ENCODE results near the gene TMEM135. TPM values are rescaled to one million over a fixed set of nuclear protein-coding genes. Genes with fewer than 3 reads are reported as not detected.
"Not testable (repeated sequence)": the region's sequence is repeated elsewhere in the genome, so short reads cannot be mapped to it uniquely, and the experiment has no call there.

TMEM135 gene
- total RNA-seq, 1 experiment from 2014 or later, result 14.0 TPM

DNA sequence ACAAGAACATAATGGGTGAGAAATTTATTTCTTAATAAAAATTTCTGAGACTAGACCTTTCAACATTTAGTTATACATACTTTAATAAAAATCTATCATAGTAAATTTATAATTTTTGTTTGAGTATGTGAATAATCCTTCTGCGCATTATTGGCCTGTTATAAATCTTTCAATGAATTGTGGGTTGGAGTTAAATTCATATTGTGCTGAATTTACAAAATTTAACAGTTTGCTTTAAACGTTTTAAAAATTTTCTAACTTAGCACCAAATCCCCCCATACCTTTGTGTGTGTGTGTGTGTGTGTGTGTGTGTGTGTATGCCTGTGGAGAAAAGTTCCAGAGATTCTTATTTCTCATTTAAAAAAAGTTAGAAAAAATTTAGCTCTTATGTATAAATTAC, 111.0 kb downstream of the TMEM135 start:
- no peak for DNase-seq
- H4K20me1 ChIP-seq (ENCODE audit: low read length), result no peaks in the 10 kb centered on the region
- H3K36me3 ChIP-seq (ENCODE audit: low read depth, low read length), result no peaks in the 10 kb centered on the region
- H3K27ac ChIP-seq (ENCODE audit: low read length), result no peak overlapping the region
- H3K4me2 ChIP-seq (ENCODE audit: low read length), result no peak overlapping the region
- intact Hi-C loops (cut with micrococcal nuclease), result no loop called here
- no peaks in the 10 kb centered on the region for H3K79me2 ChIP-seq (ENCODE audit: low read length)
- H3F3A ChIP-seq (ENCODE audit: low read length, unreplicated experiment), result no peaks in the 10 kb centered on the region
- H3K4me1 ChIP-seq (ENCODE audit: insufficient read depth, low read length), result 0 out of 2 replicates have a peak, but pooled peaks cover 11% of the 10 kb centered on the region
- no TSS peak for BruUV-seq (replicated peaks)
- POLR2A ChIA-PET (ENCODE audit: unreplicated experiment), result interaction anchor here (0.6 kb wide), 1 partner anchor 72 kb away, joined by 3 read pairs; no protein-coding TSS in a partner anchor
- H3K9ac ChIP-seq (ENCODE audit: low read length), result no peak overlapping the region
- no peaks in the 10 kb centered on the region for H3K9me3 ChIP-seq (ENCODE audit: low read length)
- H3K9me2 ChIP-seq (replicated peaks; ENCODE audit: low read length), result no peaks in the 10 kb centered on the region
- TF ChIP-seq EZH2 (IDR thresholded peaks at IDR 0.05; ENCODE audit: low read length, unreplicated experiment) (no peak), EZH2phosphoT487 (IDR thresholded peaks at IDR 0.05; ENCODE audit: borderline replicate concordance, low read length) (no peak)
- TF ChIP-seq, protein P1, sequence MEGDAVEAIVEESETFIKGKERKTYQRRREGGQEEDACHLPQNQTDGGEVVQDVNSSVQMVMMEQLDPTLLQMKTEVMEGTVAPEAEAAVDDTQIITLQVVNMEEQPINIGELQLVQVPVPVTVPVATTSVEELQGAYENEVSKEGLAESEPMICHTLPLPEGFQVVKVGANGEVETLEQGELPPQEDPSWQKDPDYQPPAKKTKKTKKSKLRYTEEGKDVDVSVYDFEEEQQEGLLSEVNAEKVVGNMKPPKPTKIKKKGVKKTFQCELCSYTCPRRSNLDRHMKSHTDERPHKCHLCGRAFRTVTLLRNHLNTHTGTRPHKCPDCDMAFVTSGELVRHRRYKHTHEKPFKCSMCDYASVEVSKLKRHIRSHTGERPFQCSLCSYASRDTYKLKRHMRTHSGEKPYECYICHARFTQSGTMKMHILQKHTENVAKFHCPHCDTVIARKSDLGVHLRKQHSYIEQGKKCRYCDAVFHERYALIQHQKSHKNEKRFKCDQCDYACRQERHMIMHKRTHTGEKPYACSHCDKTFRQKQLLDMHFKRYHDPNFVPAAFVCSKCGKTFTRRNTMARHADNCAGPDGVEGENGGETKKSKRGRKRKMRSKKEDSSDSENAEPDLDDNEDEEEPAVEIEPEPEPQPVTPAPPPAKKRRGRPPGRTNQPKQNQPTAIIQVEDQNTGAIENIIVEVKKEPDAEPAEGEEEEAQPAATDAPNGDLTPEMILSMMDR (conservative IDR thresholded peaks at IDR 0.05; ENCODE audit: low read depth, low read length), result no peak
- H3K4me3 ChIP-seq (ENCODE audit: low read length), result no peak overlapping the region
- no peaks in the 10 kb centered on the region for H3K27me3 ChIP-seq (ENCODE audit: low read length)
- no peak for ATAC-seq
- CTCF ChIA-PET, result no interaction called here
- no peak overlapping the region for H2AFZ ChIP-seq (ENCODE audit: low read length)

DNA sequence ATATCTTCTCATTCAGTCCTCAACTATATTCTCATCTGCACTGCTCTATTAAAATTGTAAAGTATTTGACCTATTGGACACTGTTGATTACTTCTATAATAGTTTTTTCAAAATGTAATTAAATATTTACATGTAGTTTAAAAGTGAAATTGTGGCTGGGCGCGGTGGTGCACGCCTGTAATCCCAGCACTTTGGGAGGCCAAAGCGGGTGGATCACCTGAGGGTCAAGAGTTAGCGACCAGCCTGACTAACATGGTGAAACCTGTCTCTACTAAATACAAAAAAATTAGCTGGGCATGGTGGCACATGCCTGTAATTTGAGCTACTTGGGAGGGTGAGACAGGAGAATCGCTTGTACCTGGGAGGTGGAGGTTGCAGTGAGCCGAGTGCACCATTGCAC, 112.0 kb downstream of the TMEM135 start:
- intact Hi-C loops (cut with micrococcal nuclease); H4K20me1 ChIP-seq (ENCODE audit: low read length): not testable (repeated sequence)

DNA sequence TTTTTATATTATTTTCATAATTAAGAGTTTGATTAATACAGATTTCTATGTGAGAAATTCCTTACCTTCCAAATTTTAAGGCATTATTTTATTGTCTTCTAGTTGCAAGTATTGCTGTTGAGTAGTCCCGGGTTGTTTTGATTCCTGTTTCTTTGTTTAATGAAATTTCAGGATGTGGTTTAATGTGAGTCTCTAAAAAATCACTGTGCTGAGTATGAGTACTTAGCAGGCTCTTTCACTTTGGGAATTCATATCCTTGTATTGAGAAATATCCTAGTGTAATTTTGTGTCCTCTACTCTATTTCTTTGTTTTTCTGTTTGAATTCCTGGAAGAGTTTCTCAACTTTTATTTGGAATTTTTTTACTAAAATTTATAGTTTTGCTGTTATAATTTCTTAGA, 113.2 kb downstream of the TMEM135 start:
- POLR2A ChIA-PET (ENCODE audit: unreplicated experiment), result no interaction called here
- no peaks in the 10 kb centered on the region for H4K20me1 ChIP-seq (ENCODE audit: low read length)
- no peaks in the 10 kb centered on the region for H3K79me2 ChIP-seq (ENCODE audit: low read length)
- ATAC-seq (peak; percentile 64), DNase-seq (peak; percentile 33)
- H3K9ac ChIP-seq (ENCODE audit: low read length), result no peak overlapping the region
- no TSS peak for BruUV-seq (replicated peaks)
- intact Hi-C loops (cut with micrococcal nuclease), result no loop called here
- no peaks in the 10 kb centered on the region for H3K27me3 ChIP-seq (ENCODE audit: low read length)
- H3F3A ChIP-seq (ENCODE audit: low read length, unreplicated experiment), result no peaks in the 10 kb centered on the region
- no peak overlapping the region for H2AFZ ChIP-seq (ENCODE audit: low read length)
- CTCF ChIA-PET, result no interaction called here
- no peak overlapping the region for H3K27ac ChIP-seq (ENCODE audit: low read length)
- 0 out of 2 replicates have a peak, but pooled peaks cover 6% of the 10 kb centered on the region for H3K4me1 ChIP-seq (ENCODE audit: insufficient read depth, low read length)
- no peaks in the 10 kb centered on the region for H3K9me3 ChIP-seq (ENCODE audit: low read length)
- no peak overlapping the region for H3K4me3 ChIP-seq (ENCODE audit: low read length)
- no peak overlapping the region for H3K4me2 ChIP-seq (ENCODE audit: low read length)
- H3K9me2 ChIP-seq (replicated peaks; ENCODE audit: low read length), result no peaks in the 10 kb centered on the region
- H3K36me3 ChIP-seq (ENCODE audit: low read depth, low read length), result no peaks in the 10 kb centered on the region
- TF ChIP-seq EZH2 (IDR thresholded peaks at IDR 0.05; ENCODE audit: low read length, unreplicated experiment) (no peak), EZH2phosphoT487 (IDR thresholded peaks at IDR 0.05; ENCODE audit: borderline replicate concordance, low read length) (no peak)

More for the DNA sequence above, 112.0 kb downstream of the TMEM135 start:
- H3K79me2 ChIP-seq (ENCODE audit: low read length); H3K4me2 ChIP-seq (ENCODE audit: low read length); DNase-seq; H3F3A ChIP-seq (ENCODE audit: low read length, unreplicated experiment); H3K27me3 ChIP-seq (ENCODE audit: low read length); H2AFZ ChIP-seq (ENCODE audit: low read length); H3K9me2 ChIP-seq (replicated peaks; ENCODE audit: low read length); BruUV-seq (replicated peaks); POLR2A ChIA-PET (ENCODE audit: unreplicated experiment); ATAC-seq; H3K27ac ChIP-seq (ENCODE audit: low read length); H3K36me3 ChIP-seq (ENCODE audit: low read depth, low read length); CTCF ChIA-PET; H3K9ac ChIP-seq (ENCODE audit: low read length); H3K4me3 ChIP-seq (ENCODE audit: low read length); H3K4me1 ChIP-seq (ENCODE audit: insufficient read depth, low read length); H3K9me3 ChIP-seq (ENCODE audit: low read length): not testable (repeated sequence)

- intact Hi-C loops (cut with micrococcal nuclease), result no loop called here
- Histone ChIP-seq H3K79me2 (ENCODE audit: low read length) (no peaks in the 10 kb centered on the region), H3F3A (ENCODE audit: low read length, unreplicated experiment) (no peaks in the 10 kb centered on the region), H3K4me1 (ENCODE audit: insufficient read depth, low read length) (no peaks in the 10 kb centered on the region), H3K4me3 (ENCODE audit: low read length) (no peak overlapping the region), H3K9ac (ENCODE audit: low read length) (no peak overlapping the region), H3K9me2 (replicated peaks; ENCODE audit: low read length) (no peaks in the 10 kb centered on the region), H3K27me3 (ENCODE audit: low read length) (no peaks in the 10 kb centered on the region), H3K9me3 (ENCODE audit: low read length) (no peaks in the 10 kb centered on the region), H3K27ac (ENCODE audit: low read length) (no peak overlapping the region), H3K36me3 (ENCODE audit: low read depth, low read length) (no peaks in the 10 kb centered on the region), H3K4me2 (ENCODE audit: low read length) (no peak overlapping the region), H4K20me1 (ENCODE audit: low read length) (no peaks in the 10 kb centered on the region), H2AFZ (ENCODE audit: low read length) (no peak overlapping the region)
- CTCF ChIA-PET, result no interaction called here
- TF ChIP-seq, protein P1 (conservative IDR thresholded peaks at IDR 0.05; ENCODE audit: low read depth, low read length), result no peak
- TF ChIP-seq EZH2 (IDR thresholded peaks at IDR 0.05; ENCODE audit: low read length, unreplicated experiment) (no peak), EZH2phosphoT487 (IDR thresholded peaks at IDR 0.05; ENCODE audit: borderline replicate concordance, low read length) (no peak)
- POLR2A ChIA-PET (ENCODE audit: unreplicated experiment), result no interaction called here
- ATAC-seq, result no peak
- BruUV-seq (replicated peaks), result no TSS peak
- no peak for DNase-seq
These were observed 116.5 kb downstream of the TMEM135 start for GRCh38 chr11:87154246-87154645.

Data from PC-3 (cell line).